HL-60 (cell line): ENCODE data around the gene SGSM1.

ENCODE experiments used
- DNase-seq, 2 experiments: peaks; one replicate each; pipeline ENCODE4 v3.0.0-alpha.2; 2010 to 2020; ENCODE audit warnings: low read depth in 1 of 2, low spot score in 1 of 2
- H3K27ac ChIP-seq: fragments of 250-450 bp; sonication (Bioruptor Pico); replicated peaks from 2 replicates; pipeline ENCODE4 v1.5.1; 2020; ENCODE audit warnings: mild to moderate bottlenecking, moderate library complexity
- H3K27me3 ChIP-seq: fragments of 250-450 bp; sonication (Bioruptor Pico); 2 replicates; pipeline ENCODE4 v1.5.1; 2021; ENCODE audit warnings: mild to moderate bottlenecking, moderate library complexity; ENCODE audit not compliant: insufficient read depth, poor library complexity, severe bottlenecking
- H3K4me3 ChIP-seq: replicated peaks from 2 replicates; pipeline ENCODE4 v1.5.1; 2011; ENCODE audit warnings: mild to moderate bottlenecking, control low read depth, low read length; ENCODE audit not compliant: insufficient read depth
- GABPA ChIP-seq: IDR thresholded peaks from 2 replicates; pipeline ENCODE4 v1.6.1; 2012; ENCODE audit warnings: low read depth
- POLR2AphosphoS5 ChIP-seq: IDR thresholded peaks from 2 replicates; pipeline ENCODE4 v1.6.1; 2012; ENCODE audit warnings: low read depth
- REST ChIP-seq: IDR thresholded peaks from 2 replicates; pipeline ENCODE4 v1.6.1; 2012; ENCODE audit warnings: low read depth; ENCODE audit not compliant: insufficient replicate concordance
- SPI1 ChIP-seq: IDR thresholded peaks from 2 replicates; pipeline ENCODE4 v1.6.1; 2012; ENCODE audit warnings: low read depth, mild to moderate bottlenecking, borderline replicate concordance
- TF ChIP-seq, protein P1 (sequence below): IDR thresholded peaks from one replicate; pipeline ENCODE4 v1.5.1; 2011; ENCODE audit warnings: low read length, control low read depth, inconsistent platforms; ENCODE audit not compliant: insufficient read depth

The SGSM1 gene

DNA sequence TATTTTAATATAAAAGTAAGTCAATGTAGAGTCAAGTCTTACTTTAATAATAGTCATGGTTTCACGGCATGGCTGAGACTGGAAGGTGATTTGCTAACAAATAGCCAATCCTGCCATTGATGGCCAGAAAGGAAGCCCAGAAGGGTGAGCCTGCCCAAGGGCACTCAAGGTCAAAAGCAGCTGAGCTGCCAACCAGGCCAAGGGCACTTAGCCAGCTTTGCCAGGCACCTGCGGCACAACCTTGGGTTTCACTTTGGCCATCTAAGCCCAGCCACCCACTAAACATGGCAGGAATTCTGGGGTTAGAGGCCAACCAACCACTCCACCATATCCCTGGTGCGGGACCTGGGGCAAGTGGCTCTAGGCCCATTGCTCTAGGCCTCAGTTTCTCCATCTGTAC lies 136.3 kb downstream of the SGSM1 start:
- no peak for DNase-seq
- Histone ChIP-seq H3K27ac (no peak overlapping the region), H3K4me3 (no peak overlapping the region), H3K27me3 (no peaks in the 10 kb centered on the region)
- TF ChIP-seq POLR2AphosphoS5 (no peak), GABPA (no peak), REST (no peak), SPI1 (no peak)
- TF ChIP-seq, protein P1, sequence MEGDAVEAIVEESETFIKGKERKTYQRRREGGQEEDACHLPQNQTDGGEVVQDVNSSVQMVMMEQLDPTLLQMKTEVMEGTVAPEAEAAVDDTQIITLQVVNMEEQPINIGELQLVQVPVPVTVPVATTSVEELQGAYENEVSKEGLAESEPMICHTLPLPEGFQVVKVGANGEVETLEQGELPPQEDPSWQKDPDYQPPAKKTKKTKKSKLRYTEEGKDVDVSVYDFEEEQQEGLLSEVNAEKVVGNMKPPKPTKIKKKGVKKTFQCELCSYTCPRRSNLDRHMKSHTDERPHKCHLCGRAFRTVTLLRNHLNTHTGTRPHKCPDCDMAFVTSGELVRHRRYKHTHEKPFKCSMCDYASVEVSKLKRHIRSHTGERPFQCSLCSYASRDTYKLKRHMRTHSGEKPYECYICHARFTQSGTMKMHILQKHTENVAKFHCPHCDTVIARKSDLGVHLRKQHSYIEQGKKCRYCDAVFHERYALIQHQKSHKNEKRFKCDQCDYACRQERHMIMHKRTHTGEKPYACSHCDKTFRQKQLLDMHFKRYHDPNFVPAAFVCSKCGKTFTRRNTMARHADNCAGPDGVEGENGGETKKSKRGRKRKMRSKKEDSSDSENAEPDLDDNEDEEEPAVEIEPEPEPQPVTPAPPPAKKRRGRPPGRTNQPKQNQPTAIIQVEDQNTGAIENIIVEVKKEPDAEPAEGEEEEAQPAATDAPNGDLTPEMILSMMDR: no peak

- no peak for DNase-seq
- TF ChIP-seq REST (no peak), SPI1 (no peak), POLR2AphosphoS5 (no peak), GABPA (no peak)
- TF ChIP-seq, protein P1: no peak
- Histone ChIP-seq H3K27ac (no peak overlapping the region), H3K4me3 (no peak overlapping the region), H3K27me3 (no peaks in the 10 kb centered on the region)
These were observed 138.4 kb downstream of the SGSM1 start for GRCh38 chr22:24944217-24944937.

DNA sequence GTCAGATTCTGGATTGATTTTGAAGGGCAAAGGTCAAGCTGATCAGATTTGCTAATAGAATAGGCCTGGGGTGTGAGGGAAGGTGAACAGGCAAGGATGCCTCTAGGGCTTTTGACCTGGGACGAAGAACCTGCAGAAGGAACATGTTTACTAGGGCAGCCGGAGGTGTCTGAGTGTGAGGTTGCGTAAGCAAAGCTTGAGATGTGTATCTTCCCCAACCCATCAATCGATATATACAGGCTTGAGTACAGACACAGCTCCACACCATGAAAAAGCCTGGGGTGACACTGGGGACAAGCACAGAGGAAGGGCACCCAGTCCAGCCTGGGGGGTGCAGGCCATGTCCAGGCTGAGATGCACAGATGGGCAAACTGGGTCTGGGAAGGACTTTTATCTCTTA lies 139.4 kb downstream of the SGSM1 start:
- Histone ChIP-seq H3K4me3 (no peak overlapping the region), H3K27ac (no peak overlapping the region), H3K27me3 (no peaks in the 10 kb centered on the region)
- no peak for TF ChIP-seq POLR2AphosphoS5
- TF ChIP-seq GABPA: no peak
- TF ChIP-seq REST: no peak
- no peak for TF ChIP-seq SPI1
- no peak for DNase-seq
